ENCODE measurements around the gene MGRN1. TPM values are rescaled to one million over a fixed set of nuclear protein-coding genes. Genes with fewer than 3 reads are reported as not detected.

The MGRN1 gene
- total RNA-seq, 1 donor from 2014 or later: 16.2 TPM

- Histone ChIP-seq H3K36me3 (ENCODE audit: control insufficient read depth in 3 of 3, insufficient read depth in 3 of 3, low read length in 3 of 3) (peaks cover 32 to 52% (median 50%) of the 10 kb centered on the region in 3 donors), H3K4me1 (ENCODE audit: control insufficient read depth in 3 of 3, insufficient read depth in 3 of 3, low read length in 3 of 3) (peaks cover 4 to 15% (median 10%) of the 10 kb centered on the region in 3 donors), H3K9ac (ENCODE audit: low read depth in 1 of 3, low read length in 3 of 3) (peak overlapping the region in 1 of 3 donors; percentile 50), H3K27ac (ENCODE audit: low read depth, low read length) (peak overlapping the region; percentile 36), H3K27me3 (ENCODE audit: control insufficient read depth in 3 of 3, insufficient read depth in 3 of 3, low read length in 3 of 3) (no peaks in the 10 kb centered on the region), H3K9me3 (ENCODE audit: control insufficient read depth in 3 of 3, low read length in 3 of 3) (no peaks in the 10 kb centered on the region), H3K4me3 (ENCODE audit: low read length in 3 of 3) (peak overlapping the region in 1 of 3 donors; percentile 35)
Observed at GRCh38 chr16:4679850-4680636, 55.4 kb downstream of the MGRN1 start.

DNA sequence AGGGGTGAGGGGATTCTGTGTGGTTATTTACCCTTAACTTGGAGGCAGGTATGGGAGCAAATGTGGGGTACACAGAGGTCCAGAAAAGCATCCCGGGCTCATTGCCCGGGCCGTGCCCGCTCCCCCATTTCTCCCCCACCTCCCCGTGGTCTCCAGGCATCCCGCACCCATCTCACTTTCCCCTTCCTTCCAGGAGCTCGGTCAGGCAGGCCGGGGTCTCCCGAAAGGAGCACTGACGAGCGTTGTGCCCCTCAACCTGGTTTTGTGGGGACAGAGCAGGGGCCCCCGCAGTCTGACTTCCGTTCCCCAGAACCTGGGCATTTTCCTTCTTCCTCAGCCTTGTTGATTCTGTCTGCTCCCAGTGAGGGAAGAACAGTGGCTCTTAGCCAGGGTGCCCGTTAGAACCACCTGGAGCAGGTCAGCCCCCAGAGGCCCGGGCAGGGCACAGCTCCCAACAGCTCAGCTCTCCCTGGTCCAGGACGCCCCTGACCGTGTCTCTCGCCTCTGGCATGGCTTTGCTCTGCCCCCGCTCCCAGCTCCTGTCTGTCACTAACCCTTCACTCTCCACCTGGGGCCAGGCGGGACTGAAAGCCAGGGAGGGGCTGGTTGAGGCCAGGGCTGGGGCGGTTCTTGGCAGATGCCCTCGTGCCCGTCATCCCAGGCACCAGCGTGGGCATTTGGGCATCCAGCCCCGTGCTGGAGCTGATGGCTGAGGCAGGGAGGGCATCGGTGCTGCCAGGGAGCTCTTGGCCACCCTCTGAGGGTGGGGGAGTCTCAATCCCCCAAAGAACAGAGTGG, 56.2 kb downstream of the MGRN1 start:
- no peaks in the 10 kb centered on the region for H3K9me3 ChIP-seq (ENCODE audit: control insufficient read depth in 3 of 3, low read length in 3 of 3)
- peaks cover 35 to 51% (median 47%) of the 10 kb centered on the region in 3 donors for H3K36me3 ChIP-seq (ENCODE audit: control insufficient read depth in 3 of 3, insufficient read depth in 3 of 3, low read length in 3 of 3)
- peak overlapping the region in 1 of 3 donors; percentile 25 for H3K9ac ChIP-seq (ENCODE audit: low read depth in 1 of 3, low read length in 3 of 3)
- H3K27ac ChIP-seq (ENCODE audit: low read depth, low read length): peak overlapping the region; percentile 36
- H3K4me1 ChIP-seq (ENCODE audit: control insufficient read depth in 3 of 3, insufficient read depth in 3 of 3, low read length in 3 of 3): peaks cover 4 to 15% (median 12%) of the 10 kb centered on the region in 3 donors
- no peaks in the 10 kb centered on the region for H3K27me3 ChIP-seq (ENCODE audit: control insufficient read depth in 3 of 3, insufficient read depth in 3 of 3, low read length in 3 of 3)
- no peak overlapping the region for H3K4me3 ChIP-seq (ENCODE audit: low read length in 3 of 3)

- Histone ChIP-seq H3K4me3 (ENCODE audit: low read length in 3 of 3) (no peak overlapping the region), H3K9ac (ENCODE audit: low read depth in 1 of 3, low read length in 3 of 3) (no peak overlapping the region), H3K27me3 (ENCODE audit: control insufficient read depth in 3 of 3, insufficient read depth in 3 of 3, low read length in 3 of 3) (no peaks in the 10 kb centered on the region), H3K27ac (ENCODE audit: low read depth, low read length) (no peak overlapping the region), H3K4me1 (ENCODE audit: control insufficient read depth in 3 of 3, insufficient read depth in 3 of 3, low read length in 3 of 3) (peaks cover 4 to 12% (median 8%) of the 10 kb centered on the region in 3 donors), H3K36me3 (ENCODE audit: control insufficient read depth in 3 of 3, insufficient read depth in 3 of 3, low read length in 3 of 3) (peaks cover 39 to 51% (median 41%) of the 10 kb centered on the region in 3 donors), H3K9me3 (ENCODE audit: control insufficient read depth in 3 of 3, low read length in 3 of 3) (no peaks in the 10 kb centered on the region)
Observed at GRCh38 chr16:4681471-4682083, 57.0 kb downstream of the MGRN1 start.

DNA sequence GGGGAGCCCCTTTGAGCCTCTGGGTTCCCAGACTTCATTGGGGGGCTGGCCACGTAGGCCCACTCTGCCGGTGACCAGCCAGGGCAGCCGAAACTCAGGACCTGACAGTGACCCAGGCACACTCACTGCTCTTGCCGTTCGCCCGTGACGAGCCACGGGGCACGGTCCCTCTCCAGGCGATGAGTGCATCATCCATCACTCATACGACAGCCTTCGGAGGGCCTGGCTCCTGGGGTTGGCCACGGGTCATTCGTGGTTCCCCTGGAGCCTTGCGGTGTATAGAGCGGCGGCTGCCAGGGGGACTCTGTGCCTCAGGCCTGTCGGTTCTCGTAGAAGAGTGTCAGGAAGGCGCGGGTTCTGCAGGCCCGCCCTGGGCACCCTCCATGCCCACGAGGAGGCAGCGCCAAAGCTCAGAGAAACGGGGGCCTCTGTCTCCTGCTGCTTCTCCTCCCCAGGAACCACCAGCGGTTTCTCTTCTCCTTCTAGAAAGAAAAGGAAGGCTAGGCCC, 57.5 kb downstream of the MGRN1 start:
- H3K4me1 ChIP-seq (ENCODE audit: control insufficient read depth in 3 of 3, insufficient read depth in 3 of 3, low read length in 3 of 3): peaks cover 0 to 12% (median 4%) of the 10 kb centered on the region in 3 donors
- no peaks in the 10 kb centered on the region for H3K9me3 ChIP-seq (ENCODE audit: control insufficient read depth in 3 of 3, low read length in 3 of 3)
- peaks cover 38 to 52% (median 42%) of the 10 kb centered on the region in 3 donors for H3K36me3 ChIP-seq (ENCODE audit: control insufficient read depth in 3 of 3, insufficient read depth in 3 of 3, low read length in 3 of 3)
- no peak overlapping the region for H3K27ac ChIP-seq (ENCODE audit: low read depth, low read length)
- H3K4me3 ChIP-seq (ENCODE audit: low read length in 3 of 3): no peak overlapping the region
- H3K27me3 ChIP-seq (ENCODE audit: control insufficient read depth in 3 of 3, insufficient read depth in 3 of 3, low read length in 3 of 3): no peaks in the 10 kb centered on the region
- H3K9ac ChIP-seq (ENCODE audit: low read depth in 1 of 3, low read length in 3 of 3): no peak overlapping the region

DNA sequence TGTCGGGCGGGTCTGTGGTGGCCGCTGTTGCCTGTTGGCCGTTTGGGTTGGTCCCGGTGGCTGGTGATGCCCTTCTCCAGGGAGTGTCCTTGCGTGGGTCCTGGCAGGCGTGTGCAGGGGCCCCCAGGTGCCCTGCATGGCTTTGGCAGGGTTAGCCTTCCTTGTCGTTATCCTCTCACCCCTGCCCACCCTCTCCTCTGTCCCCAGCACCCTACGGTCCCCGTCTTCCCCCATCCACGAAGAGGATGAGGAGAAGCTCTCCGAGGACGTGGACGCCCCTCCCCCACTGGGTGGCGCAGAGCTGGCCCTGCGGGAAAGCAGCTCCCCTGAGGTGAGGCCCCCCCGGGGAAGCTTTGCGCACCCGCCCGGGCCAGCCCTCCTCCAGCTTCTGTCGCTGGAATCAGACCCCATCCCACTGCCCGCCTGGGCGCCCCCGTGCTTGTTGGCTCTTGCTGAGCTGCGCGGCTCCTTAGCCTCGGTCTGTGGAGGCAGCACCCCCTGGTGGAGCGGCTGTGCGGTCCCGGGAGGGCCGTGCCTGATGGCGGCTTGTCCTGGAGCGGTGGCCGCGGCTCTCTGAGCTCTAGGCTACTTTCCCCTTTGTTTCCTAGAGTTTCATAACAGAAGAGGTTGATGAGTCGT, 58.1 kb downstream of the MGRN1 start:
- no peaks in the 10 kb centered on the region for H3K9me3 ChIP-seq (ENCODE audit: control insufficient read depth in 3 of 3, low read length in 3 of 3)
- peaks cover 3 to 15% (median 9%) of the 10 kb centered on the region in 3 donors for H3K4me1 ChIP-seq (ENCODE audit: control insufficient read depth in 3 of 3, insufficient read depth in 3 of 3, low read length in 3 of 3)
- peaks cover 33 to 49% (median 41%) of the 10 kb centered on the region in 3 donors for H3K36me3 ChIP-seq (ENCODE audit: control insufficient read depth in 3 of 3, insufficient read depth in 3 of 3, low read length in 3 of 3)
- H3K4me3 ChIP-seq (ENCODE audit: low read length in 3 of 3): no peak overlapping the region
- no peaks in the 10 kb centered on the region for H3K27me3 ChIP-seq (ENCODE audit: control insufficient read depth in 3 of 3, insufficient read depth in 3 of 3, low read length in 3 of 3)
- no peak overlapping the region for H3K27ac ChIP-seq (ENCODE audit: low read depth, low read length)
- H3K9ac ChIP-seq (ENCODE audit: low read depth in 1 of 3, low read length in 3 of 3): no peak overlapping the region

DNA sequence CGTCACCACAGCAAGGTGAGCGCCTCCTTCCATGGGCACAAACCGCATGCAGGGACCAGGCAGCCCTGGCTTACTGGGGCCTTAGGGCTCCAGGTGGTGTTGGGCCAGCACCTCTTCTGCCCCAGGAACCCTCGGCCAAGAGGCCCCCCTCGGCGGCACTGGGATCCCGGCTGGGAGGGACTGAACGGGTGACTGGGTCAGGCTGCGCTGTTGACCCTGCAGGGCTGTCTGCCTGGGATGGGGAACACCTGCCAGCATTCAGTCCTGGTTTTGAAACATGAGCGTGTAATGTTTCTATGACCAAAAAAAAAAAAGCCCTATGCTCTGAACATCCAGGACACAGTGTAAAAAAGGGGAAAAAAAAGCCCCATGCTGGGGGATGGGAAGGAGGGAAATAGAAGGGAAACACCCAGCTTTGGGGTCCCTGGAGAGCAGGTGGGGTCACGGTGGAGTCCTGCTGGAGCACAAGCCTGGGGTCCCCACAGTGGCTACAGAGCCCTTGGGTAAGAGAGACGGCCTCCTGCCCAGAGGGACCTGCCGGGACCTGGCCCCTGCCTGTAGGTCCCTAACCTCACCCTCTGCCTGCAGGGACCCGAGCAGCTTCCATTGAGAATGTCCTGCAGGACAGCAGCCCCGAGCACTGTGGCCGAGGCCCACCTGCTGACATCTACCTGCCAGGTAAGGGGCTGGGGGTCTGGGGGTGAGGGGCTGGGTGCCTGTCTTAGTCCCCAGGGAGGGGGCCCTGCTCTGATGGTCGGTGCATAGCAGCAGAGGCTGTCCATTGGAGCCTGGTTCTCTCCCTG, 58.8 kb downstream of the MGRN1 start:
- Histone ChIP-seq H3K27ac (ENCODE audit: low read depth, low read length) (no peak overlapping the region), H3K4me3 (ENCODE audit: low read length in 3 of 3) (no peak overlapping the region), H3K9ac (ENCODE audit: low read depth in 1 of 3, low read length in 3 of 3) (no peak overlapping the region), H3K36me3 (ENCODE audit: control insufficient read depth in 3 of 3, insufficient read depth in 3 of 3, low read length in 3 of 3) (peaks cover 27 to 46% (median 37%) of the 10 kb centered on the region in 3 donors), H3K9me3 (ENCODE audit: control insufficient read depth in 3 of 3, low read length in 3 of 3) (no peaks in the 10 kb centered on the region), H3K4me1 (ENCODE audit: control insufficient read depth in 3 of 3, insufficient read depth in 3 of 3, low read length in 3 of 3) (peaks cover 10 to 22% (median 16%) of the 10 kb centered on the region in 3 donors), H3K27me3 (ENCODE audit: control insufficient read depth in 3 of 3, insufficient read depth in 3 of 3, low read length in 3 of 3) (no peaks in the 10 kb centered on the region)

- Histone ChIP-seq H3K36me3 (ENCODE audit: control insufficient read depth in 3 of 3, insufficient read depth in 3 of 3, low read length in 3 of 3) (peaks cover 27 to 49% (median 34%) of the 10 kb centered on the region in 3 donors), H3K4me3 (ENCODE audit: low read length in 3 of 3) (no peak overlapping the region), H3K27ac (ENCODE audit: low read depth, low read length) (no peak overlapping the region), H3K9me3 (ENCODE audit: control insufficient read depth in 3 of 3, low read length in 3 of 3) (no peaks in the 10 kb centered on the region), H3K27me3 (ENCODE audit: control insufficient read depth in 3 of 3, insufficient read depth in 3 of 3, low read length in 3 of 3) (no peaks in the 10 kb centered on the region), H3K4me1 (ENCODE audit: control insufficient read depth in 3 of 3, insufficient read depth in 3 of 3, low read length in 3 of 3) (peaks cover 12 to 25% (median 18%) of the 10 kb centered on the region in 3 donors), H3K9ac (ENCODE audit: low read depth in 1 of 3, low read length in 3 of 3) (peak overlapping the region in 1 of 3 donors; percentile 8)
Observed at GRCh38 chr16:4684058-4684715, 59.6 kb downstream of the MGRN1 start.

- Histone ChIP-seq H3K4me3 (ENCODE audit: low read length in 3 of 3) (no peak overlapping the region), H3K36me3 (ENCODE audit: control insufficient read depth in 3 of 3, insufficient read depth in 3 of 3, low read length in 3 of 3) (peaks cover 27 to 50% (median 34%) of the 10 kb centered on the region in 3 donors), H3K27ac (ENCODE audit: low read depth, low read length) (no peak overlapping the region)
Observed at GRCh38 chr16:4684763-4685162, 60.1 kb downstream of the MGRN1 start.

More at GRCh38 chr16:4684763-4685162, 60.1 kb downstream of the MGRN1 start:
- H3K9me3 ChIP-seq (ENCODE audit: control insufficient read depth in 3 of 3, low read length in 3 of 3): no peaks in the 10 kb centered on the region
- H3K4me1 ChIP-seq (ENCODE audit: control insufficient read depth in 3 of 3, insufficient read depth in 3 of 3, low read length in 3 of 3): peaks cover 12 to 25% (median 18%) of the 10 kb centered on the region in 3 donors
- H3K9ac ChIP-seq (ENCODE audit: low read depth in 1 of 3, low read length in 3 of 3): peak overlapping the region in 1 of 3 donors; percentile 8
- H3K27me3 ChIP-seq (ENCODE audit: control insufficient read depth in 3 of 3, insufficient read depth in 3 of 3, low read length in 3 of 3): no peaks in the 10 kb centered on the region

Data from skeletal muscle tissue (tissue), 4 donors.